Activated CD4-positive, alpha-beta T cell treated with anti-CD3 and anti-CD28 coated beads, Interleukin-2, amount 50 U/mL, for 16 hours (primary cell): ENCODE data around the gene ARFIP1.

ENCODE experiments used
- DNase-seq: peaks from one replicate; pipeline ENCODE4 v3.0.0-alpha.2; 2020

ARFIP1 gene

DNA sequence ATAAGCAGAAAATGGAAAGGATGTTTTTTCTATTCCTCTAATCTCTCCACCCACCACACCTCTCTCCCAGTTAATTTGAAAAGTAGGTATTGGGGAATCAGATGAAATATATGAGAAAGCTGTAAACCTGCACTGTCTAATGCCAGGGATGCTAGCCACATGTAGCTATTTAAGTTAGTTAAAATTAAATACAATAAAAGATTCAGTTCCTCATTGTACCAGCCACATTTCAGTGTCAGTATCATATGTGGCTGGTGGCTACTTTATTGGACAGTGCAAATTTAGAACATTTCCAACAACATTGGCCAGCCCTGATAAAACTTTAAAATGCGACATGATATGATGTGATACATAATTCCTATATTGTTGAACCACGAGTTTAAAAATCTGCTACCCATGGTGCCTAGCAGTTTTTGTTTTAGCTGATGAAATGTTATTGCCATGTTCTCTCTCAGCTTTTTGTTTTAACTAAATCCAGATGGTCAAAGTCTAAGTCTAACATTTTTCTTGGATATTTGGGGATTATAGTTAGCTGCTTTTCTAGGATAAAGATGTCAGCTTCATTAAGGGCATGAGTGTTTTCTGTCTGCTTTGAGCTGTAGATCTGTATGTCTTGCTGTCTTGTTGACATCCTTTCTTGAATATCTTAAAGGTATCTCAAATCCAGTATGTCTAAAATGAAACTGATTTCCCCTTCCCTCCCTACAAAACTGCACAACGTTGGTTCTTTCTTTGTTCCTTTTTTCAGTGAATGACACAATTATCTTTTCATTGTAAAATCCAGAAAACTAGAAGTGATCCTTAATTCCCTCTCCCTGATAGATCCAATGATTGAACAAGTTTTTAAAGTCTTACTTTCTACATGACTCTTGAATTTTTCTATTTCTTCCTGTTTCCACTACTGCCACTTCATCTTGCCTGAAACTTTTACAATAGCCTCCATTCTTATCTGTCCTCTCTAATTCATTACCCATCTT is 6.2 kb downstream of the ARFIP1 start:
- DNase-seq, result no peak

DNA sequence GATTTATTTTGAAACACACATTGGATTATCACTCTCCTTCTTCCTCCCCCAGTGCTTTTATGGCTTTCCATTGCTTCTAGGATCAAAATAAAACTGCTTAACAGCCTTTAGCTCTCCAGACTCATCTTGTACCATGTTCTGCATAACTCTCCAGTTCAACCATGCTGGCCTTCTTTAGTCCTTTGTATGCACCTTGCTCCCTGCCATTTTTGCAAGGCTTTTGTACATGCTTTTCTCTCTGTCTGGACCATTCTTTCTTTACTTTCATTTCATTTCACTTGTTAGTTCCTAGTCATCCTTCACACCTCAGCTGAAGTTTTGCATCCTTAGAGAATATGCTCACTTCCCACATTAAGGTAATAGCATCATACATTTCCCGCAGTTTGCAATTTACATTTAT is 6.9 kb downstream of the ARFIP1 start:
- no peak for DNase-seq

DNA sequence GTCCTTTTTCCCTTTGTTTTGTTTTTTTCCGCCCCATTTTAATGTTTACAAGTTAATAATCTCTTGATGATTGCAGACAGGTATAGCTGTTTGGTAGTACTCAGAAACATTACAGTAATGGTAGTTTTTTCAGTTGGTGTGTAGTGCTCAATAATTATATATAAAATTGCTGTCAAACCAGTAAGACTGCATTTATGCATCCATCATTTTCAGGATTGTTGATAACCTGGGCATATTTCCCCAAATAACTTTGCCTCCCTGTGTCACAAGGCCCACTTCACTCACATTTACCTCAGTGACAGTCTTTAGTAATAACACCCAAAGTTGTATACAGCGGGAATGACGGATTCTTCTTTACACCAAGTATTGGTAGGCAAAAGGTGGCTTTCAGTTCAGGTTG is 16.1 kb downstream of the ARFIP1 start:
- no peak for DNase-seq

DNA sequence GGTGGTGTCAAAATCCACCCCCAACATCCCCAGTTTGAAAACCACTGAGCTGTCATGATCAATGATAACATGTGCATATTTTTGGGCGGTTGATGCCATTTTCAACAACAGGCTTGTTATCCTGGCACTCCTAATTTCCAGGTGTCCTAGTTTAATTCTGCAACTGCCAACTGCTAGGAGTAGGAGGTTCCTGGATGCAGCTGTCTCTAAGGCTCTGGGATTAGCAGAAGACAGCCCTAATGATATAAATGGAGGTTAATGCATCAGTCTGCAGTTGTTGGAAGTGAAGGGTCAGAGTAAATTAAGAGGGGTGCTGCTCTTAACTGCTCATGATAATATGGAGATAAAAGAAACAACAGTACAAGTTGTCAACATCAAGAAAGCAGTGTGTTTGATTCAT is 23.8 kb downstream of the ARFIP1 start:
- no peak for DNase-seq

DNA sequence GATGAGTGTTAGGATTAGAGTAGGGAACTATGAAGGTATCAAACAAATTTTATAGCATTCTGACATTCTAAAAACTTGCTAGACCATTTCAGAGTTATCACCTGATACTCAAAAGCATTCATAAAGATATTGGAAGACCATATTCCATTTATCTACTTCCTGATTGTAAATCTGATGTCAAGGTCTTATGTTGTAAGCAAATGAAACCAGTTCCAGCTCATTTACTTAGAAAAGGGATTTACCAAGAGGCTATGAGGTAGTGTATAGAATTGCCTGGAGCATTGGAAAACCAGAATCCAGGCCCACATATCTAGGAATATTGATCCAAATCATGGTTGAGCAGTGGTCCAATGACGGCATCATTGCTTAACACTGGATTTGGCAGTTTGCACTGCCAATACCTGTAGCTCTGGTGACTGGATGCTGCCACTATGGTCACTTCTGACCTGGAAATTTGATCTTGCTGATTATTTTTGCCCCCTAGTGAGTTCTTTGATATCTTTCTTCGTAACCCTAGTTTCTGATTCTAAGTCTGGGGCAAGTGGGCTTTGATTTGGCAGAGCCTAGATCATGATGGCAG is 25.4 kb downstream of the ARFIP1 start:
- DNase-seq, result no peak

DNA sequence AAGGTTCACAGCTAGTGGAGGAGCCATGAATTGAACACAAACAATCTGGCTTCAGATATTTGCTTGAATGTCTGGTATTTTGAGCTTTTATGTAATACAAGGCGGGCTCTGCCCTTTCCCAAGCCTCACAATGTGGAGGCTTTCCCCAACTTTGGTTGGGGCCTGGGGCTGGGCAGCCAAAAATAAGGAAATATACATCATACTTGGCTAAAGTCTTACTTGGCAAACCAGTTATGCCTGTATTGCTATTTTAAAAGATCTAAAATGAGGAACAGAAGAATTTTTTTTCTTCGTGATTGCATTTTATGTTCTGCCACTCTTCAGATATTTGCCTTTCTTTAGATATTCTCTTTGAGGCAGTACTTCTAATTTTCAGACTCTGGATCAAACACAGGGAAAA is 26.1 kb downstream of the ARFIP1 start:
- no peak for DNase-seq

DNA sequence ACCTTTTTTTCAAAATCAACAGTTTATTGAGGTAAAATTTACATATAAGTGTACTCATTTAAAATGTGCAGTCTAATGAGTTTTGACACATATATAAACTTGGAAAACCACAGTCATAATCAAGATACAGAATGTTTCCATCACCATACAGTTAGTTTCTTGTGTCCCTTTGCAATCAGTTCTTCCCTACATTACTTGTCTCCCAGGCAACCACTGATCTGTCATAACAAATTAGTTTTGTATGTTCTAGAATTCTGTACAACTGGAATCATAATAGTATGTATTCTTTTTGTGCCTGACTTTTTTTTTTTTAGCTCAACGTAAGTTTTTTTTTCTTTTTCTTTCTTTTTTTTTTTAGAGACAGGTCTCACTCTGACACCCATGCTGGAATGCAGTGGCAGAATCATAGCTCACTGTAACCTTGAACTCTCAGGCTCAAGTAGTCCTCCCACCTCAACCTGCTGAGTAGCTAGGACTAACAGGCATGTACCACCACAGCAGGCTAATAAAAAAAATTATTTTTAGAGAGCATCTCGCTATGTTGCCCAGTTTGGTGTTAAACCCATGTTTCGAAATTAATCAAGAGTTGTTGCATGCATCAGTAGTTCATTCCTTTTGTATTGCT is 26.9 kb downstream of the ARFIP1 start:
- DNase-seq, result peak; percentile 27

DNA sequence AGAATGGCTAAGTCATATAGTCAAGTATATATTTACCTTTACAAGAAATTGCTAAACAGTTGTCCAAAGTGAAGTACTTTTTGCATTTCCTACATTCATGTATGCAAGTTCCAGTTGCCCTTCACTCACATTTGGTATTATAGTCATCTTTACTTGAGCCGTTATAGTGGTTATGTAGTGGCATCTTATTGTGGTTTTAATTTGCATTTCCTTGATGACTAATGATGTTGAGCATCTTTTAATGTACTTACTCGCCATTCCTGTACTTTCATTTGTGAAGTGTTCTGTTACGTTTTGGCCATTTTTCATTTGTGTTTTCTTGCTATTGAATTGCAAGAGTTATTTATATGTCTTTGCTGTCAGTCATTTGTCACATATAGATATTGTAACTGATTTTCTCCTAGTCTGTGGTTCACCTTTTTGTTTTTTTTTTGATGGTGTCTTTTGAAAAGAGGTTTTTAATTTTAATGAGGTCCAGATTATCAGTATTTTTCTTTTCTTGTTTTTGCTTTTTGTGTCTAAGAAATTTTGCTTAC is 27.6 kb downstream of the ARFIP1 start:
- peak; percentile 72 for DNase-seq

DNA sequence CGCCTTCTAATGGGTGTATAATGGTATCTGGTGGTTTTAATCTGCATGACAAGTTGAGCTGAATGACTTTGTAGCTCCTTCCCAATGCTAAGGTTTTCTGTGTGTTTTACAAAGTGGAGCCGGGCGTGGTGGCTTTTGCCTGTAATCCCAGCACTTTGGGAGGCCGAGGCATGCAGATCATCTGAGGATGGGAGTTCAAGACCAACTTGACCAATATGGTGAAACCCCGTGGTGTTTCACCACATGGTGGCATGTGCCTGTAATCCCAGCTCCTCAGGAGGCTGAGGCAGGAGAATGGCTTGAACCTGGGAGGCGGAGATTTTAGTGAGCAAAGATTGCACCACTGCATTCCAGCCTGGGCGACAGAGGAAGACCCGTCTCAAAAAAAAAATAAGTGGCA is 28.9 kb downstream of the ARFIP1 start:
- no peak for DNase-seq

DNA sequence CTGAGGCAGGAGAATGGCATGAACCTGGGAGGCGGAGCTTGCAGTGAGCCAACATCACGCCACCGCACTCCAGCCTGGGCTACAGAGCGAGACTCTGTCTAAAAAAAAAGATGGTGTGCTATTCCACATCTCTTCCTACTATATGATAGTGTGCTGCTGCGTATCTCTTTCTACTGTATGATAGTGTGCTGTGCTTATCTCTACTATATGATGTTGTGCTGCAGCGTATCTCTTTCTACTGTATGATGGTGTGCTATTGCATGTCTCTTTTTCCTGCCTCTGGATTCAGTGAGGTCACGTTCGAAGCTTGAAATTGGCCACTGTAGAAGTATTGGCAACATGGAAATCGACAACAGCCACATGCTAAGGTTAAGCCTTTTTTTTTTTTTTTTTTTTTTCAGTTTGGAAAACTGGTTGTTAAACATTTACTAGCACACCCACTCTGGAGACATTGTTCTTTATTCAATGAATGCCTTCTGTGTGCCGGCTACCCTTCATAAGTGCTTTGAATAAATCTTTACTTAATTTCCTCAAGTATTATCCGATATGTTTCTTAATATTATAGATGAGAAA is 31.0 kb downstream of the ARFIP1 start:
- DNase-seq, result no peak

DNA sequence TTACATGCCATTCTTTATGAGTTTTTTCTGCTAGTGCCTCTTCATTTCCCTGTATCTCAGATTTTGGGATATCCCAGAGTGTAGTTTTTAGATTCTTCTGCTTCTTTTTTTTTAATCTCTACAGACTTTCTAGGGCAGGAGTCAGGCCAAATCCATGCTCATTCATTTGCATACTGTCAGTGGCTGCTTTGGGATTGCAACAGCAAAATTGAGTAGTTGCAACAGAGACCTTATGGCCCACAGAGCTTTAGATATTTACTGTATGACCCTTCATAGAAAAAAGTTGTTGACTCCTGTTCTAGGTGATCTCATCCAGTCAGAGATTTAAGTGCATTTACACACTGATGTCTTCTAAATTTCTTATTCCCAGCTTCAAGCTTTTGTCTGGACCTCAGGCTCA is 35.3 kb downstream of the ARFIP1 start:
- DNase-seq, result no peak

DNA sequence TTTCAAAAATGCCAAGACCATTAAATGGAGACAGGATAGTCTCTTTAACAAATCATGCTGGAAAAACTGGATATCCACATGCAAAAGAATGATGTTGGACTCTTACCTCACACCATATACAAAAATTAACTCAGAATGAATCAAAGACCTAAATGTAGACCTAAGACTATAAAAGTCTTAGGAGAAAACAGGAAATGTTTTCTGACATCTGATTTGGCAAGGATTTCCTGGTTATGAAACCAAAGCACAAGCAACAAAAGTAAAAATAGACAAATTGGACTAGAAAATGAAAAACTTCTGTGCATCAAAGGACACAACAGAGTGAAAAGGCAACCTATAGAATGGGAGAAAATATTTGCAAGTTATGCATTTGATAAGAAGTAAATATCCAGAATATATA is 37.6 kb downstream of the ARFIP1 start:
- no peak for DNase-seq

DNA sequence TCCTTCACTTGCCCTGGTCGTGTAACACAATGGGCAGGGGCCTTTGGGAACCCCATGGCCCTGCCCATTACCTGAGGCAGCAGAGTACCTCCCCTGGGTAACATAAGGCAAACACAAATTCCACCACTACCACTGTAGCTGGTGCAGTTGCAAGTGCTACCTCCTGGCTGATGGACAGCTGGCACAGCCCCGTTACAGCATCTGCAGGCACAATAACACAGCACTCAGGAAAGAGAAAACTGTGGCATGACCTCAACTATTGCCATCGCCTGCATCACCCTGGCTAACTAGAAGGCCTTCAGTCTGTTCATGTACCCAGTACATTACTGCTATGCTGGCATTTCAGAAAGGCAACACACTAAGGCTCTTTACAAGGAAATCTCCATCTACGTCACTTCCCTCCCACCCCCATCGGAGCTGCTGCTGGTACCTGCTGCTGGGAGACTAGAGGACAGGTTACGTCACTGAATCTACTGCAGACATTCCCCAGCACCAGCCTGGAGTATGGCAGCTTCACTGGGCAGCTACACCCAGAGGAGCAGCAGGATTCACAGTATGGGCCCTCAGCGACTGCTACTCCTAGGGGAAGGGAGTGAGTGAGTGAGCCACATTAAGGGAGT is 39.4 kb downstream of the ARFIP1 start:
- DNase-seq, result no peak

DNA sequence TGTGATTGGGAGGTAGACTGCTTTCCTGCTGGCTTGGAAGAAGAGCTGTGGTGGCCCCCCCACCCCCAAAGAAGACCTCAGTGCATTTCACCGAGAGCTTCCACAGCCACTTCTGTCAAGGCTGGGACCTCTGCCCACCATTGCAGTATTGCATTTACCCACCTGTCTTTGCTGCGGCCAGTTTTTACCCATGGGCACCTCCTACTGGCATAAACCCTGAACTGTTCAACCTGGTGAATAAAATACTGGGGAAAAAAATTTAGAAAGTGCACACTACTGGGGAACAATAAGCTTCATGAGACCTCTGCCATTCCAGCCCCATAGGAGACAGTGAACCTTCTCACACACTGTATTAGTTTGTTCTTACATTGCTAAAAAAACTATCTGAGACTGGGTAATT is 40.3 kb downstream of the ARFIP1 start:
- DNase-seq, result no peak

DNA sequence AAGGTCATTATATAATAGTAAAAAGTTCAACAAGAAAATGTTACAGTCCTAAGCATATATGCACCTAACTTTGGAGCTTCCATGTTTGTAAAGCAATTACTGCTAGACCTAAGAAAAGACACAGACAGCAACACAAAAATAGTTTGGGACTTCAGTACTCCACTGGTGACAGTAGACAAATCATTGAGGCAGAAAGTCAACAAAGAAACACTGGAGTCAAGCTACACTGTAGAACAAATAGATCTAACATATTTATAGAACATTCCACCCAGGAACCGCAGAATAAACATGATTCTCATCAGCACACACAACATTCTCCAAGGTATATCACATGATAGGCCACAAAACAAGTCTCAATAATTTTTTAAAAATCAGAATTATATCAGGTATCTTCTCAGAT is 42.6 kb downstream of the ARFIP1 start:
- DNase-seq, result no peak

DNA sequence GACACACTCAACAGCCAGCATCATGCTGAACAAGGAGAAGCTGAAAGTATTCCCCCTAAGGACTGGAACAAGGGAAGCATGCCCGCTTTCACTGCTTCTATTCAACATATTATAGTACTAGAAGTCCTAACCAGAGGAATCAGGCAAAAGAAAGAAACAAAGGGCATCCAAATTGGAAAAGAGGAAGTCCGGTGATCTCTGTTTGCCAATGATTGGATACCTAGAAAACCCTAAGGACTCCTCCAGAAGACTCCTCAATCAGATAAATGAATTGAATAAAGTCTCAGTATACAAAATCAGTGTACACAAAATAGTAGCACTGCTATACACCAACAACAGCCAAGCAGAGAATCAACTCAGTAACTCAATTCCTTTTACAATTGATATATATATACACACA is 44.8 kb downstream of the ARFIP1 start:
- DNase-seq, result no peak

DNA sequence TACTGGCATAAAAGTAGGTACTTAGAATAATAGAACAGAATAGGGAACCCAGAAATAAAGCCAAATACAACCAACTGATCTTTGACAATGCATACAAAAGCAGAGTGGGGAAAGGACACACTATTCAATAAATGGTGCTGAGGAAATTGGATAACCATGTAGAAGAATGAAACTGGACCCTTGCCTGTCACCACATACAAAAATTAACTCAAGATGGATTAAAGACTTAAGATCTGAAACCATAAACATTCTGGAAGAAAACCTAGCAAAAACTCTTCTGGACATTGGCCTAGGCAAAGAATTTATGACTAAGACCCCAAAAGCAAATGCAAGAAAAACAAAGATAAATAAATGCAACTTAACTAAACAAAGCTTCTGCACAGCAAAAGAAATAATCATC is 45.6 kb downstream of the ARFIP1 start:
- DNase-seq, result no peak

DNA sequence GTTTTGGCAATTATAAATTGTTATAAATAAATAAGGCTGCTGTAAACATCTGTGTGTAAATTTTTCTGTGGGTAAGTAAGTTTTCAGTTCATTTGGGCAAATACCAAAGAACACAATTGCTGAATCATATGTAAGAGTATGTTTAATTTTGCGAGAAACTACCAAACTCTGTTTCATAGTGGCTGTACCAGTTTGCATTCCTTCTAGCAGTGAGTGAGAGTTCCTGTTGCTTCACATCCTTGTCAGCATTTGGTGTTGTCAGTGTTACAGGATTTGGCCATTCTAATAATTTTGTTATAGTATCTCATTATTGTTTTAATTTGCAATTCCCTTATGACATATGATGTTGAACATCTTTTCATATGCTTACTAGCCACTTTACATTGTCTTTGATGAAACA is 48.4 kb downstream of the ARFIP1 start:
- DNase-seq, result no peak

DNA sequence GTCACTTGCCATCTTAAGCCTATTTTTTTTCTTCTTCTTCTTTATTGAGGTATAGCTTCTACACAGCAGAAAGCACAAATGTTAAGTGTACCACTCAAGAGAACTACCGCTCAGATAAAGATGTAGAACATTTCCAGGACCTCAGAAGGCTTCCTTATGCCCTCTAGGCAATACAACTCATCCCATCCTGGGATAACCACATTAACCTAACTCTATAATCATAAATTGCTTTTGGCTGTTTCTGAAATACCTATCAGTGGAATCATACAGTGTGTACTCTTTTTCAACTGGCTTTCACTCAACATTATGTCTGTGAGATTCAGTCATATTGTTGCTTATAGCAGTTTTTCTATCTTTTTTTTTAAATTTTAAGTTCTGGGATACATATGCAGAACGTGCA is 51.7 kb downstream of the ARFIP1 start:
- no peak for DNase-seq

DNA sequence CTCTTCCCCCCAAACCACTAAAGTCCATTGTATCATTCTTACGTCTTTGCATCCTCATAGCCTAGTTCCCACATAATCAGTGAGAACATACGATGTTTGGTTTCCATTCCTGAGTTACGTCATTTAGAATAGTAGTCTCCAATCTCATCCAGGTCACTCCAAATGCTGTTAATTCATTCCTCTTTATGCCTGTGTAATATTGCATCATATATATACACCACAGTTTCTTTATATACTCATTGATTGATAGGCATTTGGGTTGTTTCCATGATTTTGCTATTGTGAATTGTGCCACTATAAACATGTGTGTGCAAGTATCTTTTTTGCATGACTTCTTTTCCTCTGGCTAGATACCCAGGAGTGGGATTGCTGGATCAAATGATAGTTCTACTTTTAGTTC is 57.2 kb downstream of the ARFIP1 start:
- no peak for DNase-seq

DNA sequence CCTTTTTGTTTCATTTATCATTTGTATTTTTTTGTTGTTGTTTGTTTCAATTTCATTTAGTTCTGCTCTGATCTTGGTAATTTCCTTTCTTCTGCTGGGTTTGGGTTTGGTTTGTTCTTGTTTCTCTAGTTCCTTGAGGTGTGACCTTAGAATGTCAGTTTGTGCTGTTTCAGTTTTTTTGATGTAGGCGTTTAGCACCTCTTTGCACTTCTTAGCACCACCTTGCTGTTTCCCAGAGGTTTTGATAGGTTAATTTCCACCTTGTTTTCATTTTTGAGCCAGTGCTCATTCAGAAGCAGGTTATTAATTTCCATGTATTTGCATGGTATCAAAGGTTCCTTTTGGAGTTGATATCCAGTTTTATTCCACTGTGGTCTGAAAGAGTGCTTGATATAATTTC is 60.0 kb downstream of the ARFIP1 start:
- peak; percentile 1 for DNase-seq

DNA sequence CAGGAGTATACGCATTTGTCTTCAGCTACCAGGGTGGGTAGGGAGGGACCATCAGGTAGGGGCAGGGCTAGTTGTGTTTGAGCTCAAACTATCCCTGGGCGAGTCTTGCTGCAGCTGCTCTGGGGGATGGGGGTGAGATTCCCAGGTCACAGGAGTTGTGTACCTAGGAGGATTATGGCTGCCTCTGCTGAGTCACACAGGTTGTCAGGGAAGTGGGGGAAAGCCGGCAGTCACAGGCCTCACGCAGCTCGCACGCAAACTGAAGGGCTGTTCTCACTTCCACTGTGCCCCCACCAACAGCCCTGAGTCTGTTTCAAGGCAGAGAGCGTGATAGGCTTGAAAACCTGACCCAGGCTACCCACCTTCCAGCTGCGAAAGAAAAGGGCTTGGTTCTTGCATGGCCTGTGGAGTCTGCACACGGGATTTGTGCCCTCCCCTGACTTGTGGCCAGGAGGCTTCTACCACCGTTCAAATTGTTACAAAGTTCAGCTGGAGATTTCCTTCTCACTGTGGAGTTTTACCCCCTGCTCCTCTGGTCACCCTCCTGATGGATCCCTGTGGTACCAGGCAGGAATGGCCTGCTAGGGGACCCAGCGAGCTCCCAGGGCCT is 63.8 kb downstream of the ARFIP1 start:
- no peak for DNase-seq

DNA sequence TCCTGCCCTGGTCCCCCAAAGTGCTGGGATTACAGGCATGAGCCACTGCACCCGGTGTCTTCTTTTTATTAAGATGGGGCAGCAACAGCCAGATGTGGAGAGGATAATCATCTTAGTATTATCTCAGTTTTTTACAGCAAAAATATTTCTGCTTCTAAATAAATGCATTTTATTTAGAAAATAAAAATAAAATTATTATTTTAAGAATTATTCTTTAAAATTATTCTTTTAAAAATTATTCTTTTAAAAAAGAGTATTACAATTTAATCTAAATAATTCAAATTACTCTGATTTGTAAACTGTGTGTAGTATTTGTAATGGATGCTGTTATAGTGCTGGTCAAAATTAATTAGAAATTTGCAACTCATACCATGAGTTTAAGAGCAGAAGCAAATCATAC is 67.6 kb downstream of the ARFIP1 start:
- DNase-seq, result no peak
